Stimulated activated naive CD4-positive, alpha-beta T cell treated with Interleukin-2 at 50 U/mL for 16 hours (primary cell): ENCODE measurements around the gene CDHR1.

Experiments
- DNase-seq: peaks from one replicate; lab custom pipeline; 2025; lab: John Stamatoyannopoulos, UW

CDHR1 gene

GRCh38 chr10:84230359-84230758, 36.0 kb downstream of the CDHR1 start:
- DNase-seq, result no peak

GRCh38 chr10:84232376-84232775, 38.0 kb downstream of the CDHR1 start:
- no peak for DNase-seq

- DNase-seq, result no peak
Measured at GRCh38 chr10:84233940-84234339, 39.6 kb downstream of the CDHR1 start.

GRCh38 chr10:84234479-84234878, 40.1 kb downstream of the CDHR1 start:
- no peak for DNase-seq

GRCh38 chr10:84235096-84235495, 40.8 kb downstream of the CDHR1 start:
- no peak for DNase-seq

GRCh38 chr10:84236807-84237198, 42.5 kb downstream of the CDHR1 start:
- DNase-seq, result no peak

- no peak for DNase-seq
Measured at GRCh38 chr10:84237199-84238051, 43.1 kb downstream of the CDHR1 start.

GRCh38 chr10:84238909-84239308, 44.6 kb downstream of the CDHR1 start:
- no peak for DNase-seq

GRCh38 chr10:84241185-84241790, 47.0 kb downstream of the CDHR1 start, which contains the start of gene LRIT1:
LRIT1 (minus strand) TSS chr10:84241546; CDS start chr10:84241439, 107 bp downstream.
- no peak for DNase-seq

- DNase-seq, result no peak
Measured at GRCh38 chr10:84243759-84244158, 49.4 kb downstream of the CDHR1 start.

GRCh38 chr10:84244651-84245270, 50.4 kb downstream of the CDHR1 start, which contains the start of gene RGR:
RGR (plus strand) TSS chr10:84245053; CDS start chr10:84245091, 38 bp downstream.
- no peak for DNase-seq

GRCh38 chr10:84247496-84247895, 53.2 kb downstream of the CDHR1 start:
- DNase-seq, result no peak

- DNase-seq, result no peak
Measured at GRCh38 chr10:84248794-84249193, 54.5 kb downstream of the CDHR1 start.

GRCh38 chr10:84254552-84255478, 60.5 kb downstream of the CDHR1 start:
- no peak for DNase-seq

- peak; percentile 9 for DNase-seq
Measured at GRCh38 chr10:84256510-84257342, 62.4 kb downstream of the CDHR1 start.

- DNase-seq, result no peak
Measured at GRCh38 chr10:84257343-84258020, 63.1 kb downstream of the CDHR1 start.

- no peak for DNase-seq
Measured at GRCh38 chr10:84258034-84258695, 63.8 kb downstream of the CDHR1 start.

- DNase-seq, result no peak
Measured at GRCh38 chr10:84261236-84261915, 67.0 kb downstream of the CDHR1 start.
